H1 (cell line): Measurements from ENCODE around the gene CST8. TPM values are rescaled to one million over a fixed set of nuclear protein-coding genes. Genes with fewer than 3 reads are reported as not detected.

Experiments
- CTCF ChIA-PET: fragments of 300-600 bp; sonication (Branson Sonifier 250); formaldehyde crosslinking; loops from one replicate; lab custom pipeline; 2021; ENCODE audit not compliant: partially characterized antibody; lab: Charles Lee
- POLR2A ChIA-PET: fragments of 300-600 bp; sonication (Branson Sonifier 250); formaldehyde crosslinking; loops from one replicate; lab custom pipeline; 2021; ENCODE audit warnings: inconsistent platforms; ENCODE audit not compliant: partially characterized antibody; lab: Charles Lee
- DNase-seq, 2 experiments: peaks; one replicate each; pipeline versions ENCODE4 v3.0.0 to v3.0.0-alpha.2; 2010 to 2022; ENCODE audit warnings: low spot score in 2 of 2, low read depth in 1 of 2, mixed read lengths in 1 of 2
- FAIRE-seq: peaks from 2 replicates; lab custom pipeline; 2011; peaks lifted over from hg19 to GRCh38; lab: Jason Lieb, UNC
- H2AFZ ChIP-seq: 2 replicates; pipeline ENCODE4 v1.8.1; 2012; ENCODE audit warnings: low read length, inconsistent platforms
- H2AK5ac ChIP-seq: 2 replicates; pipeline ENCODE4 v1.6.1; 2013; ENCODE audit warnings: low read depth, low read length
- H2BK120ac ChIP-seq: replicated peaks from 2 replicates; pipeline ENCODE3; 2013; ENCODE audit warnings: low read depth, low read length, inconsistent platforms
- H2BK12ac ChIP-seq: 2 replicates; pipeline ENCODE4 v1.6.1; 2013; ENCODE audit warnings: low read depth, low read length
- H2BK15ac ChIP-seq: 2 replicates; pipeline ENCODE4 v1.6.1; 2013; ENCODE audit warnings: low read length
- H2BK20ac ChIP-seq: 2 replicates; pipeline ENCODE4 v1.6.1; 2013; ENCODE audit warnings: low read length
- H2BK5ac ChIP-seq: 2 replicates; pipeline ENCODE4 v1.6.1; 2013; ENCODE audit warnings: low read depth, low read length
- H3K14ac ChIP-seq: 2 replicates; pipeline ENCODE4 v1.6.1; 2013; ENCODE audit warnings: inconsistent platforms; ENCODE audit not compliant: insufficient read length
- H3K18ac ChIP-seq: 2 replicates; pipeline ENCODE4 v1.6.1; 2013; ENCODE audit warnings: low read length; ENCODE audit errors: extremely low read depth
- H3K23ac ChIP-seq: 2 replicates; pipeline ENCODE4 v1.6.1; 2013; ENCODE audit warnings: inconsistent platforms; ENCODE audit not compliant: insufficient read length
- H3K23me2 ChIP-seq: 2 replicates; pipeline ENCODE4 v1.6.1; 2013; ENCODE audit warnings: low read depth, low read length
- H3K27ac ChIP-seq: 2 replicates; pipeline ENCODE4 v1.6.1; 2011; ENCODE audit warnings: low read depth, low read length, inconsistent platforms
- H3K27me3 ChIP-seq, 4 experiments: replicated peaks in 1 of 4; 1 replicate in 1 of 4; 2 replicates in 3 of 4; pipeline versions ENCODE4 v1.6.1 to v1.8.1; 2011 to 2013; ENCODE audit warnings: low read length in 3 of 4, mild to moderate bottlenecking in 3 of 4, inconsistent platforms in 2 of 4, mixed read lengths in 2 of 4, moderate library complexity in 1 of 4; ENCODE audit not compliant: control insufficient read depth in 3 of 4, insufficient read depth in 3 of 4; ENCODE audit errors: extremely low read depth in 1 of 4
- H3K36me3 ChIP-seq, 4 experiments: 2 replicates each; pipeline versions ENCODE4 v1.6.1 to v1.8.1; 2011 to 2013; ENCODE audit warnings: mild to moderate bottlenecking in 4 of 4, low read length in 3 of 4, moderate library complexity in 2 of 4, control low read depth in 1 of 4, inconsistent platforms in 1 of 4; ENCODE audit not compliant: insufficient read depth in 4 of 4, control insufficient read depth in 2 of 4
- H3K4ac ChIP-seq: replicated peaks from 2 replicates; pipeline ENCODE3; 2013; ENCODE audit warnings: low read length, low read depth, mixed read lengths, inconsistent platforms; ENCODE audit not compliant: insufficient read length
- H3K4me1 ChIP-seq, 4 experiments: replicated peaks in 1 of 4; 1 replicate in 1 of 4; 2 replicates in 3 of 4; pipeline versions ENCODE4 v1.6.1 to v1.8.1; 2011 to 2013; ENCODE audit warnings: low read length in 3 of 4, inconsistent platforms in 2 of 4, mixed read lengths in 1 of 4; ENCODE audit not compliant: insufficient read depth in 4 of 4, control insufficient read depth in 3 of 4
- H3K4me2 ChIP-seq, 2 experiments: 2 replicates each; pipeline versions ENCODE4 v1.6.1 to v1.8.1; 2011 to 2013; ENCODE audit warnings: low read depth in 2 of 2, low read length in 2 of 2, control low read depth in 1 of 2, inconsistent platforms in 1 of 2, mild to moderate bottlenecking in 1 of 2; ENCODE audit not compliant: insufficient read depth in 1 of 2
- H3K4me3 ChIP-seq, 4 experiments: fragments of 200-600, 300-600 bp in 1 of 4; sonication (generic), shearing (Covaris generic), sonication (Bioruptor Twin) in 1 of 4; 2 replicates each; pipeline versions ENCODE4 v1.5.1 to v1.8.1; 2011 to 2016; ENCODE audit warnings: low read length in 4 of 4, low read depth in 3 of 4, control low read depth in 2 of 4, inconsistent platforms in 2 of 4, mild to moderate bottlenecking in 2 of 4, mixed read lengths in 1 of 4, moderate library complexity in 1 of 4; ENCODE audit not compliant: insufficient read depth in 2 of 4; ENCODE audit errors: extremely low read depth in 1 of 4
- H3K56ac ChIP-seq: replicated peaks from 2 replicates; pipeline ENCODE3; 2013; ENCODE audit warnings: low read depth, mild to moderate bottlenecking, mixed read lengths, low read length, inconsistent platforms; ENCODE audit not compliant: insufficient read length
- H3K79me1 ChIP-seq: 2 replicates; pipeline ENCODE4 v1.6.1; 2013; ENCODE audit warnings: low read depth, low read length, control low read depth
- H3K79me2 ChIP-seq, 2 experiments: 2 replicates each; pipeline versions ENCODE4 v1.6.1 to v1.8.1; 2012 to 2013; ENCODE audit warnings: low read length in 2 of 2, mild to moderate bottlenecking in 2 of 2, inconsistent platforms in 1 of 2; ENCODE audit not compliant: insufficient read depth in 2 of 2, control insufficient read depth in 1 of 2
- H3K9ac ChIP-seq, 4 experiments: replicated peaks in 1 of 4; 1 replicate in 1 of 4; 2 replicates in 3 of 4; pipeline versions ENCODE4 v1.6.1 to v1.8.1; 2011 to 2013; ENCODE audit warnings: low read depth in 3 of 4, low read length in 3 of 4, control low read depth in 2 of 4, mild to moderate bottlenecking in 2 of 4, moderate library complexity in 2 of 4, inconsistent platforms in 1 of 4; ENCODE audit errors: extremely low read depth in 1 of 4
- H3K9me3 ChIP-seq, 2 experiments: 2 replicates each; pipeline versions ENCODE4 v1.6.1 to v1.8.1; 2012 to 2013; ENCODE audit warnings: mild to moderate bottlenecking in 2 of 2, moderate library complexity in 2 of 2, control low read depth in 1 of 2, inconsistent platforms in 1 of 2, low read depth in 1 of 2, low read length in 1 of 2, mixed read lengths in 1 of 2; ENCODE audit not compliant: insufficient read depth in 2 of 2
- H4K20me1 ChIP-seq, 2 experiments: replicated peaks in 1 of 2; 2 replicates each; pipeline versions ENCODE3 to v1.8.1; 2011 to 2013; ENCODE audit warnings: inconsistent platforms in 2 of 2, low read length in 2 of 2, mild to moderate bottlenecking in 1 of 2; ENCODE audit not compliant: insufficient read depth in 2 of 2, control insufficient read depth in 1 of 2
- H4K5ac ChIP-seq: 2 replicates; pipeline ENCODE4 v1.6.1; 2013; ENCODE audit warnings: low read length, low read depth, mixed read lengths, inconsistent platforms; ENCODE audit not compliant: insufficient read length
- H4K8ac ChIP-seq: 2 replicates; pipeline ENCODE4 v1.8.0; 2013; ENCODE audit warnings: mild to moderate bottlenecking, moderate library complexity, low read length, inconsistent platforms; ENCODE audit not compliant: insufficient read depth; ENCODE audit errors: extremely low read depth
- H4K91ac ChIP-seq: replicated peaks from 2 replicates; pipeline ENCODE3; 2013; ENCODE audit warnings: low read length, mixed read lengths, inconsistent platforms; ENCODE audit not compliant: insufficient read length
- ATF3 ChIP-seq: IDR thresholded peaks from 2 replicates; pipeline ENCODE4 v1.6.1; 2011; ENCODE audit warnings: low read depth, mild to moderate bottlenecking, low read length; ENCODE audit not compliant: insufficient read depth
- CHD1 ChIP-seq: IDR thresholded peaks from 2 replicates; pipeline ENCODE4 v1.6.1; 2012; ENCODE audit warnings: low read depth, low read length, improper control_type of control experiment
- CTBP2 ChIP-seq: IDR thresholded peaks from 2 replicates; pipeline ENCODE4 v1.7.0; 2011; ENCODE audit warnings: borderline replicate concordance, mild to moderate bottlenecking, moderate library complexity, mixed read lengths, low read length; ENCODE audit not compliant: insufficient read depth, insufficient read length
- RXRA ChIP-seq: IDR thresholded peaks from 2 replicates; pipeline ENCODE4 v1.6.1; 2011; ENCODE audit warnings: low read depth, mild to moderate bottlenecking, low read length, moderate library complexity; ENCODE audit not compliant: insufficient read depth
- SP4 ChIP-seq: IDR thresholded peaks from 2 replicates; pipeline ENCODE4 v1.6.1; 2012; ENCODE audit warnings: low read length, inconsistent platforms
- SUZ12 ChIP-seq: fragments of 200-600 bp; sonication (generic); IDR thresholded peaks from 2 replicates; pipeline ENCODE4 v1.6.1; 2012; ENCODE audit warnings: mild to moderate bottlenecking, inconsistent platforms, low read length, moderate library complexity, mixed read lengths
- ZNF274 ChIP-seq: IDR thresholded peaks from 2 replicates; pipeline ENCODE4 v1.7.0; 2012; ENCODE audit warnings: low read length, borderline replicate concordance; ENCODE audit errors: extremely low read depth
- WGBS, 2 experiments: shearing (Covaris generic) in 1 of 2; methylation state at CpG; one replicate each; pipeline versions ENCODE4 v1.1.6 to v1.1.7; 2013 to 2015; ENCODE audit warnings: low lambda C conversion rate in 2 of 2, mixed read lengths in 2 of 2, inconsistent platforms in 1 of 2, low coverage in 1 of 2, missing lambda C conversion rate in 1 of 2; ENCODE audit not compliant: insufficient replicate concordance in 2 of 2, insufficient coverage in 1 of 2, insufficient read length in 1 of 2; ENCODE audit errors: extremely low coverage in 1 of 2, missing lambda C conversion rate in 1 of 2; 5-methylcytosine and 5-hydroxymethylcytosine counted together
- polyA plus RNA-seq, 7 experiments: library from polyadenylated mRNA; depleted of rRNA in 3 of 7; stranded (reverse) in 5 of 7; unstranded in 2 of 7; fragments of >200 nt in 5 of 7; fragments of 200-250 nt in 2 of 7; gene quantifications; 1 replicate in 5 of 7; 2 replicates in 1 of 7; 4 replicates in 1 of 7; pipeline versions ENCODE4 v1.2.1 to v1.2.3, GENCODE V29; 2011 to 2013; ENCODE audit warnings: missing spikeins in 2 of 7, mixed read lengths in 2 of 7
- total RNA-seq: library from RNA; stranded (reverse); fragmentation: NEBNext Ultra II Directional; extraction: Animal tissue kit (Norgen Biotek cat#: 25700); gene quantifications from 2 replicates; pipeline ENCODE4 v1.2.1, GENCODE V29; 2021

The CST8 gene
- total and polyA plus RNA-seq, 2 of the 8 experiments (the other 6 are each of a cell fraction or from before 2014, with no cell fraction given), result not detected

- WGBS, 2 experiments, result 96% methylated on average over 7 of the region's 7 CpGs; no CpG with 5 or more reads in 1 of the 2 experiments
- CTCF ChIA-PET, result interaction anchor here (0.6 to 18.9 kb wide), 19 partner anchors 9 to 761 kb away, joined by 3 to 328 read pairs (median 5); partner anchors contain the start of gene CST9
- no peak overlapping the region for H3K27ac ChIP-seq
- TF ChIP-seq SP4 (no peak), ATF3 (no peak), SUZ12 (no peak), ZNF274 (no peak), CHD1 (no peak), CTBP2 (no peak), RXRA (no peak)
Measured at GRCh38 chr20:23445596-23446217, 45.2 kb upstream of the CST8 start.

More at GRCh38 chr20:23445596-23446217, 45.2 kb upstream of the CST8 start:
- Histone ChIP-seq H3K79me1 (no peaks in the 10 kb centered on the region), H3K27me3 (no peaks in the 10 kb centered on the region), H2BK120ac (no peak overlapping the region), H4K8ac (no peak overlapping the region), H3K4me3 (no peak overlapping the region), H4K5ac (no peak overlapping the region), H2BK15ac (no peak overlapping the region), H2BK5ac (no peak overlapping the region), H3K14ac (no peak overlapping the region), H2BK12ac (no peak overlapping the region), H3K56ac (no peak overlapping the region), H3K9ac (no peak overlapping the region), H3K4me2 (no peak overlapping the region), H3K18ac (no peak overlapping the region), H2AK5ac (no peak overlapping the region), H3K36me3 (no peaks in the 10 kb centered on the region), H3K23me2 (peaks cover 2% of the 10 kb centered on the region; the same call in 1 of the 2 replicates), H4K91ac (peak overlapping the region; percentile 76), H3K4ac (no peak overlapping the region), H3K4me1 (no peaks in the 10 kb centered on the region; a peak in 1 of 7 replicates), H3K9me3 (no peaks in the 10 kb centered on the region), H4K20me1 (no peaks in the 10 kb centered on the region), H2AFZ (no peak overlapping the region), H3K23ac (no peak overlapping the region), H3K79me2 (no peaks in the 10 kb centered on the region), H2BK20ac (0 out of 2 replicates have a peak overlapping the region, but pooled peaks have one; percentile 48)
- FAIRE-seq, result no peak
- POLR2A ChIA-PET, result no interaction called here
- no peak for DNase-seq
